SK-N-MC (cell line): ENCODE measurements around the gene SLC2A4.

Experiments used
- DNase-seq: peaks from one replicate; pipeline ENCODE4 v3.0.0-alpha.2; 2011; ENCODE audit warnings: low read depth, low spot score
- H3K27ac ChIP-seq: fragments of 200-600 bp; sonication (generic); 2 replicates; pipeline ENCODE4 v1.5.1; 2016; ENCODE audit warnings: mixed run types
- H3K36me3 ChIP-seq: fragments of 200-600 bp; sonication (generic); 2 replicates; pipeline ENCODE4 v1.6.1; 2017; ENCODE audit warnings: antibody characterized with exemption, low read length, mixed read lengths; ENCODE audit not compliant: insufficient read depth
- H3K4me3 ChIP-seq: fragments of 200-600 bp; sonication (generic); 2 replicates; pipeline ENCODE4 v1.5.1; 2016
- H3K9ac ChIP-seq: fragments of 200-600 bp; sonication (generic); 2 replicates; pipeline ENCODE4 v1.8.0; 2017; ENCODE audit warnings: mixed run types, mixed read lengths; ENCODE audit not compliant: insufficient read length
- H3K9me3 ChIP-seq: fragments of 200-600 bp; sonication (generic); 2 replicates; pipeline ENCODE4 v1.6.1; 2017; ENCODE audit warnings: low read depth, mild to moderate bottlenecking, antibody characterized with exemption, low read length, moderate library complexity, mixed read lengths
- EZH2 ChIP-seq: fragments of 200-600 bp; sonication (generic); IDR thresholded peaks from one replicate; pipeline ENCODE4 v1.6.1; 2017; ENCODE audit warnings: antibody characterized with exemption
- FOXP2 ChIP-seq: optimal IDR thresholded peaks from 2 replicates; pipeline ENCODE3; 2011; ENCODE audit warnings: mild to moderate bottlenecking, moderate library complexity; ENCODE audit not compliant: insufficient read depth; ENCODE audit errors: extremely low read length, control extremely low read depth
- POLR2AphosphoS5 ChIP-seq: IDR thresholded peaks from 2 replicates; pipeline ENCODE4 v1.6.1; 2012; ENCODE audit warnings: mild to moderate bottlenecking, low read depth, low read length, borderline replicate concordance

The SLC2A4 gene

GRCh38 chr17:7237761-7238419 is 43.6 kb upstream of the SLC2A4 start:
- peak overlapping the region; percentile 95 for H3K27ac ChIP-seq
- DNase-seq, result no peak
- H3K4me3 ChIP-seq, result peak overlapping the region; percentile 95
- H3K9ac ChIP-seq, result peak overlapping the region; percentile 95
- H3K9me3 ChIP-seq, result no peaks in the 10 kb centered on the region
- TF ChIP-seq FOXP2, result no peak
- peak; percentile 46; the same call in 1 of the 2 replicates for TF ChIP-seq POLR2AphosphoS5
- peaks cover 42% of the 10 kb centered on the region for H3K36me3 ChIP-seq

- DNase-seq, result no peak
- TF ChIP-seq FOXP2 (no peak), POLR2AphosphoS5 (no peak), EZH2 (no peak)
- peak overlapping the region; percentile 95 for H3K27ac ChIP-seq
- peak overlapping the region; percentile 95 for H3K4me3 ChIP-seq
- H3K9ac ChIP-seq, result peak overlapping the region; percentile 95
- no peaks in the 10 kb centered on the region for H3K9me3 ChIP-seq
- peaks cover 42% of the 10 kb centered on the region for H3K36me3 ChIP-seq
Observed at GRCh38 chr17:7238420-7239090, 43.0 kb upstream of the SLC2A4 start.

- TF ChIP-seq POLR2AphosphoS5 (peak; percentile 47; the same call in 1 of the 2 replicates), FOXP2 (no peak)
- Histone ChIP-seq H3K9ac (peak within 1 kb of the TSS; percentile 95), H3K27ac (peak within 1 kb of the TSS; percentile 95), H3K4me3 (peak within 1 kb of the TSS; percentile 95), H3K36me3 (peaks cover 49% of the 10 kb centered on the region), H3K9me3 (no peaks in the 10 kb centered on the region)
- peak; percentile 82 for DNase-seq
Observed at GRCh38 chr17:7239091-7240027, 42.2 kb upstream of the SLC2A4 start, which contains the start of gene PHF23. TSS of gene PHF23 (minus strand) at chr17:7239457. CDS start at chr17:7239279, 178 bp downstream.

GRCh38 chr17:7240375-7240774 is 41.1 kb upstream of the SLC2A4 start:
- Histone ChIP-seq H3K27ac (peak overlapping the region; percentile 71), H3K9me3 (no peaks in the 10 kb centered on the region), H3K36me3 (peaks cover 46% of the 10 kb centered on the region), H3K9ac (peak overlapping the region; percentile 75), H3K4me3 (peak overlapping the region; percentile 83)
- TF ChIP-seq POLR2AphosphoS5, result no peak
- no peak for TF ChIP-seq FOXP2
- TF ChIP-seq EZH2, result no peak
- no peak for DNase-seq

GRCh38 chr17:7241090-7241733 is 40.3 kb upstream of the SLC2A4 start:
- H3K27ac ChIP-seq, result peak overlapping the region; percentile 44; the same call in 1 of the 2 replicates
- peak overlapping the region; percentile 96 for H3K9ac ChIP-seq
- H3K9me3 ChIP-seq, result no peaks in the 10 kb centered on the region
- H3K36me3 ChIP-seq, result peaks cover 44% of the 10 kb centered on the region
- DNase-seq, result no peak
- H3K4me3 ChIP-seq, result peak overlapping the region; percentile 83
- TF ChIP-seq POLR2AphosphoS5 (no peak), EZH2 (no peak), FOXP2 (no peak)

GRCh38 chr17:7241783-7242716 is 39.5 kb upstream of the SLC2A4 start, which contains the start of gene GABARAP:
TSS of gene GABARAP (minus strand) at chr17:7242449. CDS start at chr17:7242330, 119 bp downstream.
- no peaks in the 10 kb centered on the region for H3K9me3 ChIP-seq
- TF ChIP-seq EZH2 (no peak), POLR2AphosphoS5 (no peak), FOXP2 (no peak)
- H3K4me3 ChIP-seq, result peak within 1 kb of the TSS; percentile 83
- peak within 1 kb of the TSS; percentile 96 for H3K27ac ChIP-seq
- H3K36me3 ChIP-seq, result peaks cover 44% of the 10 kb centered on the region
- DNase-seq, result no peak
- H3K9ac ChIP-seq, result peak within 1 kb of the TSS; percentile 96

GRCh38 chr17:7242717-7243452 is 38.6 kb upstream of the SLC2A4 start:
- peak overlapping the region; percentile 96 for H3K27ac ChIP-seq
- H3K4me3 ChIP-seq, result peak overlapping the region; percentile 83
- H3K9ac ChIP-seq, result peak overlapping the region; percentile 96
- no peaks in the 10 kb centered on the region for H3K9me3 ChIP-seq
- no peak for TF ChIP-seq FOXP2
- TF ChIP-seq EZH2, result no peak
- peak; percentile 80 for TF ChIP-seq POLR2AphosphoS5
- peak; percentile 82 for DNase-seq
- H3K36me3 ChIP-seq, result peaks cover 41% of the 10 kb centered on the region
